A204.1 (cell line): ENCODE results near the gene ELAVL2.

Experiments used
- FAIRE-seq: peaks from 2 replicates; lab custom pipeline; 2012; peaks lifted over from hg19 to GRCh38; lab: Jason Lieb, UNC

ELAVL2 gene

DNA sequence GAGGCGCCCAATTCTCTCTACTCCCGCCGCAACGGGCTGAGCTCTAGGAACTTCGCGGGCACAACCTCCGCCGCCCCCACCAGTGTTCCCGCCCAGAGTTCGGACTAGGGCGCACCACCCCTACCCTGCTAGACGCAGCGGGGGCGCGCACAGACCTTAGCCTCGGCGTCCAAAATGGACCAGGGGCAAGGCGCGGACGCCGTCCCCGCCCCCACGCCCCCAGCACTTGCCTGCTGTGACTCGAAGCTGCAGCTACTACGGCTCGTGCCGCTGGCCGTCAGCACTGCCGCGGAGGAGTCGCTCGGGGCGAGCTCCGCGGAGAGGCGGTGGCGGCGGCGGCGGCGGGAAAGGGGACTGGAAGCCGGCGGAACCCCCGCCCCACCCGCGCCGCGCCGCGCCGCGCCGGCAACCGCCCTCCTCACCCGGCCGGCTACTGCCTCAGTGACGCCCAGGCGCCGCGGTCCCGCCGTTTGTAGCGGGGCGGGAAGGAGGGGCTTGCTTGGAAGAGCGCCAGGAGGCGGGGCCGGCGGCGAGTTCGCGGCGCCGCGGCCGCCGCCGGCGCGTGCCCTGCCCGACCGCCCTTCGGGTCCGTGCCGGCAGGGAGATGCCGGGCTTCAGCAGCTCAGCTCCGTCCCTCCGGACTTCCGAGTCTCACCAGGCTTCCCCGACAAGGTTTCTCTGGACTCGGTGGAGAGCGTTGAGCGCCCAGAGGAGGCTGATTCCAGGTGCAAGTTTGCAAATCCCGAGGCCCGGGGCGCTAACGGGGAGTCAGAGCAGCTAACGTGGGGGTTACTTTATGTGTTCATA, 4.5 kb downstream of the ELAVL2 start:
- no peak for FAIRE-seq

DNA sequence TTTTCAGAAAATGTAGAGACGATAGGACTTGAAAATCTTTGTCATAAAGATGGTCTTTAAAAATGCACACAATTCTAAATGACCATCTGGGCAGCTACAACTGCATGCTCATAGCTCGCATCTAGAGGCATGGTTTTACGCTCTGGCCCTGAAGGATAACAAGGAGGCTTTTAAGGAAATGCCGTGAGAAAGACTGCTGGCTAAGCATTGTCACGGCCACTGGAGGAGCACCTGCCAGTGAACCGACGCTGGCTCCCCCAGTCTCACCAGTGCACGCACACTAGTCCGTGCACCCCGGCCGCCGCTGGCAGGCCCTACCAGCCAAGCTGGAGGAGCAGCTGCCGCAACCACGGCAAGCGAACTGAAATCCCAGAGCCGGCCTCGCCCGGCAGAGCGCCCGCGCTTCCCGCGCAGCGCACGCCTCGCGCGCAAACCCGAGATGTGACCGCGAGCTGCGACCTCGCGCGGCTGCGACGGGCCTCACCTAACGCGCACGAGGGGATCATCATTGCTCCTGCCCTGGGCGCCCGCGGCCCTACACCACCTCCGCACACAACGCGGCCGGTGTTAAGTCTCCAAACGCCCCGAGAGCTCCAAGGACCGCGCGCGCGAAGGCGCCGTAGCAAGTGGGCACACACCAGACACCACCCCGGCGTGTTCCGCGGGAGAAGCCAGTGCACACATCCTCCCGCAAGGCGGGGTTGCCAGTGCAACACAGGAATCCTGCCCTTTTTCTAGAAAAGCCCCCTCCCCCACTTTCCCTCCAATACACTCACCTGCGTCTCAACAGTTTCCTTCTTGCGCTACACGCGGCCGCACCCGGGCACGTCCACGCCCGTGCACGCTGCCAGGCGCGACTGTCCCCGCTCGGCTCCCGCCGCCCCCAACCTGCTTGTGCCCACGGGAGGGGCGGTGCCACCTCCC, 5.3 kb downstream of the ELAVL2 start:
- FAIRE-seq, result no peak

DNA sequence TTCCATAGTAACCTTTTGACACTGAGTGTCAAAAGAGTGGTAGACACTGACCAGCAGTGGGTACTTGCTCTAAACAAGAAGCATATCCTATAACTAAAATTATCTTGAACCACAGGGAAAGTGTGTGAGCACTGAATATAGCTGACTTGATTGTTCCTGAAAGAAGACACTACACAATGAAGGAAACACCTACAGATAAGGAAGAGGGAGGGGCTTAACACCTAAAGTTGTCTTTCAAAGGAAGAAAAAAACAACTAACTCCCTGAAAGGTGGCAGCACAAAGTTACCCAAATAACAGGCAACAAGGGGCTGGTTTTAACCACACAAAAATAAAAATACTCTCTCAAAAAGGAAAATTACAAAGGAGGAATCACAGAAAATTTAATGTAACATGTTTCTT, 6.6 kb downstream of the ELAVL2 start:
- FAIRE-seq, result no peak

DNA sequence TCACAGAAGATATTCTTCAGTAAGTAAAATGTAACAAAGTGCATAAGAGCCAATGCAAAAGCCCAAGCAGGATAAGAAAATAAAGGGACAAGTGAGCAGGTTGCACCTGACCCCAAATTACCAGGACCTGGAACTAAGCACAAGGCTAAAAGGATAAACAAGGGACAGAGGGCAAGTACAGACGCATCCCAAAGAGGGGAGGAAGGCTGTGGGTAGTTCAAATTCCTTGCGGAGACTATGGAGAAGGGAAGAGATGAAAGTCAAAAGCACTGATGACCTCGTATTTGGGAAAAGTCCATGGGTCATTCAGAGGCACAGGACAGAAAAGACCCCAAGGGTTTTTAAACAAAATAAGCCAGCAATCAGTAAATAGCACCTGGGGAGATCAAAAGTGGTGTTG, 11.8 kb downstream of the ELAVL2 start:
- FAIRE-seq, result no peak

DNA sequence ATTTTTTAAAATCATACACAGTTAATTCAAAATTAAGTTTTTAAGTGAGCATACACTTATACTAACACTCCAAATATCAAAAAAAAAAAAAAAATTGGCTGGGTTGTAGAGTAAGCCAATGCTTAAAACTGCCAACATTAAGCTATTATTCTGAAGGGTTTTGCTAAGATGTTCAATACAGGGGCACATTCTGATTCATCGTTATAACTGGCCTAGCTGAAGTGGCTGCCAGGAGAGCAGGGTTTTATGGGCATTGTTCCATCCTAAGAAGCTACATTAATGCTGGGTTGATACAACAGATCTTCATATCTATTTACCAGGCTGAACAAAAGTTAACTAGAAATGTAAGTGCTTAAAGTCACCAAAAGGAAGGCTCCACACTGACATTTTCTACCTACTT, 13.4 kb downstream of the ELAVL2 start:
- no peak for FAIRE-seq

DNA sequence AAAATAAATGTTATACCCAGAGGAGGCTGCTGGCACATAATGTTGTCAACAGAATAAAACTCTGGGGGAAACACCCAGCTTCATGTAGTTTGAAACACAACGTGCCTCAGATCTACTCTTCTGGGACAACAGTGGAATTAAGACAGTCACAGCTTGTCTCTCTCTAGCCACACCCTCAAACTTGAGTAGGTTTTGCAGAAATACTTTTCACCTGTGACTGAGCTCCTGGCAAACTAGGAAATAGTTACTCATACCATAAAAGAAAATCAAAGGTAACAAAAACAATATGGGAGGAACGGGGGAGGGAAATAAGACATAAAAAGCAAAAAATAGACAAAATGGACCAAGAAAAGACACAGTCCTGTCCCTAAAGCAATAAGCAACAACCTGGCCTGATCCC, 14.4 kb downstream of the ELAVL2 start:
- FAIRE-seq, result no peak

DNA sequence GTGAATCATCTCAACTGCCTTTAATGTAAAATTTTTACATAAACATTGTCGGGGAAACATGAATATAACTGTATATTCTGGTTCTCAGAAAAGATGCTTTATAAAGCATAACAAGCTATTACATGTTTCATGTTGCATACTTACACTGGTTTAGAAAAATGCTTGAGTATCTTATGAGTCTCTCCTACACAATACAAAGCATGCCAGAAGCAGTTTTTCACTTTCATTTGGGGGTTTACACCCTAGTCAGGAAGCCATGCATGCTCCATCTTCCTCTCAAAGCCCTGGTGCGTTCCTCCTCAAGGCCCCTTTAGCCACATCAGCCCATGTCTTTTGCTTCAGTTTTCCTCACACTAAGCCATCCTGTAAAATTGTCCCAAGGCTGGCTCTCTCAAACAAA, 22.8 kb downstream of the ELAVL2 start:
- FAIRE-seq, result no peak

DNA sequence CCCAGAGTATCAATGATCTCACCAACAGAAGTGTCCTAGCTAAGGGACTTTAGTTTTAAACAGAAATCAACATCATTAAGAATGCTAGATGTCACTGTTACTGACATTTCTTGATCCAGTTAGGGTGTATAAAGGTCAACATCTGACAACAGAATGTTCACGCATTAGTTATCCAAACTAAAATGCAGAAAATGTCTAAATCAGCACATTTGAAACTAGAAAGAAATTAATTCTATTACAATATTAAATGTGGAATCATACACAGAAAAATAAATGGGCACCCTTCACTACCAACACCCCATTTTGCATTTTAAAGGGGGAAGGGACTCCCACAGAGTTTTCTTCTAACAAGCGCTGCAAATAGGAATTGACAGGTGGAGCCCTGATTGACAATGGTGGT, 24.5 kb downstream of the ELAVL2 start:
- FAIRE-seq, result no peak

DNA sequence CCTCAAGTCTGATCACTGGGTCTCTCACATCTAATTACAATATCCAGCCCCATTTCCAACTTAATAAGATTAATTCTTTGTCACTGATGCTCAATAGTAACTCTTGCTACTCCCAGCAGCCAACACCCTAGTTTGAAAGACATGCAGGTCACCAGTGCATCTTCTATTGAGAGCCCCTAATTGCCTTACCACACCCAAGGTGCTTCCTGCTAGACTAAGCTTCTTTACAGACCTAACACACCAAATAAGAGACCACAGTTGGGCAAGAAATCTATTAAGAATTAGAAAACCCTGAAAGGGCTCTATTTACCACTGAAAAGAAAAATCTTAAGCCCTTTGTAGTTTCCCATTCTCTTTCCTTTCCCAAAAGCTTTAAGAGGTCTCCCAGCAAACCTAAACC, 26.5 kb downstream of the ELAVL2 start:
- no peak for FAIRE-seq

DNA sequence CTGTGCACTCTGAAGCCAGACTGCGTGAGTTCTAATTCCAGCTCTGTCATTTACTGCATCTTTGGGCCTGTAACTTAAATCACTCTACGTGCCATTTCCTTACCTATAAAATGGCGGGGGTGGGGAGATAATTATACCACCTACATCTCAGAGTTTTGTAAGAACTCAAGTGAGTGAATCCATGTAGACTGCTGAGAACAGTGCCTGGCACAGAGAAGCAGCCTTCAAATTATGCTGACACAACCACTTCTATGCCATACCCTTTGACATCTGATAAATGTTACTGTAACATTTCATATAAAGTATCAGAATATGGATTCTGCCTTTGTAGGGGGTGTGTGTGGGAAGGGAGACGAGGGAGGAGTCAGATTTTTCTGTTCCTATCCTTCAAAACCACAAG, 27.7 kb downstream of the ELAVL2 start:
- no peak for FAIRE-seq

DNA sequence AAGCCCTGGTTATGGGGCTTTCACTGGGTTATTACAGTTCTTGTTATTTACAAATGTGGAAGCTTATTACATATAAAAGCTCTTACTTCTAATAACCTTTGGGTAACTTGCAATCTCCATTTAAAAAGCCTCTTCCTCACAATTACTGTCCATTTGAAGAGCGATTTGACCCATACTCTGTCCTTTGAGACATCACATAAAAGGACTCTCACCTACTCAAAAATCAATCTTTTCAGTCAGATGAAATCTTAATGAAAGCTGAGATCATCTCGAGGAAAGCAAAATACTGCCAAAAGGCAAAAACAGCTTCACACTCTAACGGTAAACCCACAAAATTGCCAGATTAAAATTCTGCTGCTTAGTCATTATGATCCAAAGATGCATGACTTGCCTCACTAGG, 29.8 kb downstream of the ELAVL2 start:
- FAIRE-seq, result no peak

DNA sequence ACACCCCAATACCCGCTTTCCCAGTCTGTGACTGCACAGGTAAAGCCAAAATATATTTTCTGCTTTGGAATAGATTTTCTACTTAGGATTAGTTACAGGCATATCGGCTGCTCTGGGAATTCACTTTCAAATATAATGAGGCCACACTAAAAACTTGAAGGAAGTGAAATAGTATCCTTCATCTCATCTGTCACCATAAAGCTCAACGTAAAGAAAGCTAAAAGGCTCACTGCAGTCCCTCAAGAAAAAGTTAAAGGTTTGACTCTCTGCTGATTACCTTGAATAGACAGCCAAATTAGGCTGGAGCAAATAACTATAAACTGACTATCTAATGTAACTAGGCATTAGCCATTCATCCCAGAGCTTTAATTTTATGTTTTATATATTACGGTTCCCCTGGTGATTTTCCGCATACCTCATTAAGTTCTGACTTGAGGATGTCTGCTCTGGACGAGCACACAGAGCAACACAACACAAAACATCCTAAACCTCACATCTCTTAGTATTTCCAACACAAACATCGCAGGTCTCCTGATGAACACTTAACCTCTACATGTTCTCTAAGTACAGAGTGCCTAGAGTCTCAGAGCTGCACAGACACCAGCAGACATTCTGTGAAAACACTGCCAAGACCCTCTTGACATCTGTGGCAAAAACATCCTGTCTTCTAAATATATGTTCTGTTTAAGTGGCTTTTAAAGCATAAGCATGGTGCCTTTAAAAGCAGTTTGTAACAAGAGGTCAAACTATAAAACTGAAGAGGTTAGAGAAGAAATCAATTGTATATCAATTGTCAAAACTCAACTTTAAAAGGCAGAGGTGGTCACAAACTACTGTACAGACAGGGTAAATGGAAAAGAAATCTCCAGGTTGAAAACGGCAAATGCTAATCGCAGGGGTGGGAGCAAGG, 35.4 kb downstream of the ELAVL2 start:
- no peak for FAIRE-seq

DNA sequence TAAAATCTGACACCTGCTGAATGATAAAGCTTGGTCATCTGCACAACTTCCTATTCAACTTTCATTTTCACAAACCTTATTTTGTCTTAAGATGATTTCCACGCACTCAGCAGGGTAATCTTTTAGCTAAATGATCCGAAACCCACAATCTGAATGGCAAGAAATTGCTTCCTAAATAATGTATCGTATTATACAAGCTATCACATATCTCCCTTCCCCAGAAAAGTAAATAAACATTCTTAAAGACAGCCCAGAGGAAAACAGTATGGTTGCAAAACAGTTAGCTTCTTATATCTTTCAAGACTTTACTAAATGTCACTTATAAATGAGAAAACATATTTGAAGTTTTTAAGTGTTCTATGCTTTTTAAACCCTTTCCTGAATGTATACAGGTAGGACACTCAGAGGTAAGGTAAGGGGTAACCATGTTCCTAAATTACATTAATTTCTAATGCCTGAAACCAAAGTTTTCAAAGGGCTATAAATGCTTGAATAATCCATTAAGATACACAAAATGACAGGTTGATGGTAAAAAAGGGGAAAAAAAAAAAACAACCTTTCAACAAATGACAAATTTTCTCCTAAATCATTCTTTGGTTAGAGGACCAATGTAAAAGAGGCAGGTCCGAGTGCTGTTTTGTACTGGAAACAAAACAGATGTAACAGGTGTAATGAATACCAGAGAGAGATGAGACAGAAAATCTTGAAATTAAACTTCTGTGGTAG, 36.3 kb downstream of the ELAVL2 start:
- no peak for FAIRE-seq

DNA sequence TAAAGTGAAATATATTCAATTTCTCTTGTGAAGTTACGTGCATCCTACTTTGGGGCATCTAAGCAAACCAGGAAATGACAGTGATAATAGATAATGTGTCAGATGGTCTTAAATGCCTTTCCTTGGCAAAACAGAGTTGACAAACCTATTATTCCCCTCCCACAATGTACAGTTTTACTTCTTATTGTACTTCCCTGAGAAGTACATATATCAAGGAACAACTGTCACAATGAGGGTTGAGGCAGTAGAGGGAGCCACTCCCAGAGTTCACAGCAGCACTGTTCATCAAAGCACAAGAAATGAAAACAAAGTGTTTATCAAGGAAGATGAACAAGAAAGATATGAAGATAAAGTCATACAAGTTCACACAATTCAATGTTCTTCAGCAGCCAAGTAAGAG, 41.1 kb downstream of the ELAVL2 start:
- no peak for FAIRE-seq

DNA sequence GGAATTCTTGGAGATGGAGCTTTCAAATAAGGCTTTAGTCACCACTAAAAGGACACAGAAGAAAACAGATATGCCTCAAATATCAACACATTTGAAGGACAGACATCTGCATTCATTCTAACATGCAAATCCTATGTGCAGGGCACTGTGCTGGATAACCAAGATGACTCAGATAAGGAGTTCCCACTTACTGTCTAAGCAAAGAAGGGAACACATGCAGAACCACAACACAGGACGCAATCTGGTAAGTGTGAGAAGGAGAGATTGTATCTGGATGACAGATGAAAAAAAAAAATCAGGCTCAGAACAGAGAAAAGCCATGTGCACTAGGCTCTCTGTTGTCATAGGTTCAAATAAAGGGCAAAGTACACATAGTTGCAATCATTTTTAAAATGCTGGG, 42.5 kb downstream of the ELAVL2 start:
- no peak for FAIRE-seq

DNA sequence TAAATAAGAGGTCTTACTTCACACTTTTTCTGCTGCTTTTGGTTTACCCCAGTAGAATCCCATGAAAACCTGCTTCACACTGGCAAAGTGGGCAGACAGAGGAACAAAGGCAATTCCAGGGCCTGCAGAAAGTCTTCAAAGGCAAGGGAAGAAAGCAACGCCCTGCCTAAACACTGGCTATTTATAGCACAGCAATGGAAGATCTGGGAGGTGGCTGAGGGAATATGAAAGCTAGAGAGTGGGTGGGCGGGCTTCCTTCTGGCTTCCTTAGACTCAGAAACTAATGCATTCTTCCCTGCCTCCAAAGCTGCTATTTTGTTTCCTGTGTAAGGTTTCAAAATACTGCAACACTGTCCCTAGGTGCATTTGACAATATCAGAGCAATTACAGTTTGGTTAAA, 46.8 kb downstream of the ELAVL2 start:
- no peak for FAIRE-seq

DNA sequence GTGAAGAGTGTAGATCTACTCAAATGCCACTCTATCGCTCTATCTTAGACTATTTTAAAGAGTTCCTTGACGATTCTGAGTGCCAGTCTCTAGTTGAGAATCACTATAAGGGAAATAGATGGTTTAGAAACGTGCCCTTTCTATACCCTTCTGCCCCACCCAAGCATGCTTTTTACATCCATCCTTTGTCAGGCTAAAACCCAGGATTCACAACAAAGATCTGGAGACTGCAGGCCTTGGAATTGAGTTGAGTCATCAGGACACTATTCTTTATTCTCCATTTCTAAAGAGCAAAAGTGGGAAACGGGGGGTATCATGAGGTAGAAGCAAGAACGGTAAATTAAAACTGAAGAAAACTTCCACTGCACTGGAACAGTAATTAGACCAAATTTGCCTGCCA, 48.7 kb downstream of the ELAVL2 start:
- FAIRE-seq, result no peak

DNA sequence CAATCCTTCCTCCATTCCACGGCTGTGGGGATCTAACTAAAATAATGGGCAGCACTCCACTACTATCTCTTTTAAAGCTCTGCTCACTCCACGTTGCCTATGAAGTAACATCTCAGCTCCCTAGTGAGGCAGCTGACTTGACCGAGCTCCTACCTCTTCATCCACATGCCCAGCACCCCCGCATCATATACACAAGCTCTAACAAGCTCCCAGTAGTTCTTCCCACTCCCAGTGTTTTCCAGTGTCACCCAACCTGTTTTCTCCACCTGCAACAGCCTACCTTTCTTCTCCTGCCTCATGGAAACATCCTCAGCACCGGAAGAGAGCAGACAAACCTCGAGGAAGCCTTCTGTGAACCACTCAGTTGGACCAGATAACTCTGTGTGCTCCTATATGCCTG, 50.5 kb downstream of the ELAVL2 start:
- no peak for FAIRE-seq

DNA sequence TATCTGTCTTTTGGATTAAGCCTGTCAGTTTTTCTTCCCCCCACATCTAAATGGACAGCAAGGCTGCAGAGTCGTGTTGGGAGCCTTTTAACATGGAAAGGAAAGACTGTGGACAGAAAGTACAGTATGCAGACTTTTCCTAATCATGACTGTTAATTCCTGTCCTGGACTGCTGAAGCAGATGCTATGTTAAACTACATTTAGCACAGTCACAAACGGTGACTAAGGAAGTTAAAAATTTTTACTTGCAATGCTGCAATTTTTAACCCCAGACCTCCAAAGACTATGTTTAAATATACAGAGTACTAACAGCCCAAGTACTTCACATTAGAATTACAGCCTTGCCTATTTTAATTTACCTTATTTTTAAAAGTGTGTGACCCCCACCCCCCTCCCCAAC, 51.8 kb downstream of the ELAVL2 start:
- no peak for FAIRE-seq

DNA sequence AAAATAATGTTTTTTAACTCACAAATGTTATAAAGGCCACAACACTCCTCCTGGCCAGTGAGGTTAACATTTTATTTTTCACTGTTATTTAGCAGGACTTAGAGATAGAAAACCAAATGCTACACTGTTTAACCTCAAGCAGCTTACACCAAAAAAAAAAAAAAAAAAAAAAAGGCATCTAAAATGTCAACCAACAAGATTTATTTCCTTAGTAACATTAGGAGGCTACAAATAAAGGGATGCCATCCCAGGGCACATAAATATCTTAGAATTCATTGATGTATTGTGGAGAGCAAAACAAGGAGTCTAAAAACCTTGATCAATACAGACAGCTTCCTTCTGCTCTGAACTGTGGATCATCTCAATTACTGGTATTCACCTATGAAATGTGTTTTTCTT, 53.7 kb downstream of the ELAVL2 start:
- FAIRE-seq, result no peak

DNA sequence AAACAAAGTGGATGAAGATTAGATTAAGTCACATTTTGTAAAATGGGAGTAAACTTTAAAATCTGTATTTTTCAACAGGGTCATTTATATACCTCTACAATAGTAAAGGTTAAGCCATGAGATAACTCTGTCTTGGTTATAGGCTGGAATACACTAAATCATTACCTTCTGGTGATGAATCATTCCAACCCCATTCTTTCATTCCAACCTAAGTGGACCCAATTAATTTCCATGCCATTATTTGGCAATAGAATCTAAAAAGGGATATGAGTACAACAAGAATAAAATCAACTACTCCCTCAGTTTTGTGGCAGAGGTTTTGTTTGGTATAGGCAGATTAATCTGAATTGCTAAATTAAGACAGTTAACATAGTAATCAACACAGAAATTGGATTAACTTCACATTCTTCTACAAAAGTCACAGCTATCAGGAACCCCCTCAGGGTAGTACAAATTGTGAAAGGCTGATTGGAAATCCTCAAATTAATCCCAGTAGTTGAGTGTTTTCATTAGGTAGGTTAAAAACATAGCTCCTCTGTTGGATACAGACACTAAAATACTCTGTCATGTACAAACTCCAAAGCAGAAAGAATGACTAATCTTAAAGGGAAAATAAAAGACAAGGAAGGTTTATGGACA, 54.2 kb downstream of the ELAVL2 start:
- FAIRE-seq, result no peak
